Colonic mucosa (tissue), 4 donors: ENCODE measurements around the gene ZMIZ1. TPM values are rescaled to one million over a fixed set of nuclear protein-coding genes. Genes with fewer than 3 reads are reported as not detected.

Source experiments
- DNase-seq: peaks from one replicate; pipeline ENCODE4 v3.0.0-alpha.2; 2020
- H3K27ac ChIP-seq: fragments of 200-600 bp; one replicate; pipeline ENCODE4 v1.8.0; 2021
- H3K27me3 ChIP-seq: fragments of 200-600 bp; one replicate; pipeline ENCODE4 v1.8.0; 2021
- H3K36me3 ChIP-seq: fragments of 200-600 bp; one replicate; pipeline ENCODE4 v1.8.0; 2021
- H3K4me1 ChIP-seq: fragments of 200-600 bp; one replicate; pipeline ENCODE4 v1.8.0; 2021; ENCODE audit warnings: mild to moderate bottlenecking
- H3K4me3 ChIP-seq: fragments of 200-600 bp; one replicate; pipeline ENCODE4 v1.8.0; 2021
- H3K9ac ChIP-seq, 2 donors: one replicate each; pipeline ENCODE4 v1.7.0; 2013; ENCODE audit warnings: control low read depth in 2 of 2, low read depth in 2 of 2, low read length in 2 of 2
- H3K9me3 ChIP-seq: fragments of 200-600 bp; one replicate; pipeline ENCODE4 v1.8.0; 2021
- CTCF ChIP-seq: fragments of 200-600 bp; IDR thresholded peaks from one replicate; pipeline ENCODE4 v1.8.0; 2022; ENCODE audit warnings: antibody characterized with exemption, mild to moderate bottlenecking
- intact Hi-C: fragments of 100-400 bp; cut with DNase I; formaldehyde crosslinking; loops from one replicate; pipeline ENCODE4 v1.14.1; 2022
- total RNA-seq, 2 donors: library from RNA; stranded (reverse); fragmentation: NEBNext Ultra II Directional in 1 of 2; extraction: Animal tissue kit (Norgen Biotek cat#: 25700) in 1 of 2; gene quantifications; one replicate each; pipeline ENCODE4 v1.2.1, GENCODE V29; 2021
- donor health status: healthy.
- donor health status: DM: no; HTN: no; CAD: no.
- donor health status: DM: no; HTN: no; CAD: no.

Gene ZMIZ1
- total RNA-seq, 2 donors from 2014 or later = 51.0 to 54.0 TPM

DNA sequence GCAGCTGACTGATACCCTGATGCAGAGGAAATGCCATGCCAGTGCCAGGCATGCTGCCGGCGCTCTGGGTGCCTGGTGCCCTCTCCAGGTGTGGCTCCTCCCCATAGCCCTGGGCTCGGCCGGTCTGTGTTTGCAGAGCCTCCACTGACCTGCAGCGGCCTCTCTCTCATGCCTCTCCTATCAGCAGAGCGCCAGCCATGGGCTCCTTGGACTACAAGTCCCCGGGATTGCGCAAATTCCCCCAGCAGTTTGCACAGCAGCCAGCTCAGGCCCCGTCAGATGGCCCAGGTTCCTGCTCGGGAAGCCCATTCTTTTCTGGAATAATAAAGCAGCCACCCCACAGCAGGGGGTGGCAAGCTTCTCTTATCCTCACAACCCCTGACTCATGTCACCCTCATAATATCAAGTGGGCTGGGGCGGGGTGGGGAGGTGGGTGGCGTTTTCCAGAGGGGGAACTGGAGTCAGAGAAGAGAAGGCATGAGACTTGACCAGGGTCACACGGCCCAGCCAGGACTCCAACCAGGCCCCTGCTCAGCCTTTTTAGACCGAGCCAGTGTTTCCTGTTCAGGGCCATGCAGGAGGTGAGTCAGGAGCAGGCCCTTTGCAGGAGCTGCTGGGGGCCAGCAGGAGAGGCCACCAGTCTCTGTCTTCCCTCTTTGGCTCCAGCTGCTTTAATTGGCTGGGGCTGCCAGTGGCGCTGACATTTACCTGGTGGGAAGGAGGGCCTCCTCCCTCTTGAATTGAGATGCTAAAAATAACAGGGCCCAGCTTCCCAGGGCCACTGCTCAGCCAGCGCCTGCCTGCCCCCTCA, 58.6 kb downstream of the ZMIZ1 start:
- no peak overlapping the region for H3K27ac ChIP-seq
- H3K4me1 ChIP-seq = peaks cover 6% of the 10 kb centered on the region
- H3K27me3 ChIP-seq = no peaks in the 10 kb centered on the region
- no peaks in the 10 kb centered on the region for H3K36me3 ChIP-seq
- H3K4me3 ChIP-seq = no peak overlapping the region
- DNase-seq = peak; percentile 67
- no peaks in the 10 kb centered on the region for H3K9me3 ChIP-seq
- intact Hi-C loops = no loop called here
- no peak overlapping the region for H3K9ac ChIP-seq
- no peak for TF ChIP-seq CTCF

- Histone ChIP-seq H3K36me3 (no peaks in the 10 kb centered on the region), H3K27me3 (no peaks in the 10 kb centered on the region), H3K27ac (no peak overlapping the region), H3K9me3 (no peaks in the 10 kb centered on the region), H3K4me3 (no peak overlapping the region), H3K9ac (no peak overlapping the region), H3K4me1 (peaks cover 6% of the 10 kb centered on the region)
- intact Hi-C loops = no loop called here
- TF ChIP-seq CTCF = no peak
- no peak for DNase-seq
Measured at GRCh38 chr10:79128241-79128922, 59.6 kb downstream of the ZMIZ1 start.

GRCh38 chr10:79128923-79129305, 60.1 kb downstream of the ZMIZ1 start:
- no peak overlapping the region for H3K9ac ChIP-seq
- DNase-seq = no peak
- no peaks in the 10 kb centered on the region for H3K9me3 ChIP-seq
- H3K4me3 ChIP-seq = no peak overlapping the region
- peaks cover 6% of the 10 kb centered on the region for H3K4me1 ChIP-seq
- no peak overlapping the region for H3K27ac ChIP-seq
- intact Hi-C loops = no loop called here
- TF ChIP-seq CTCF = no peak
- no peaks in the 10 kb centered on the region for H3K36me3 ChIP-seq
- H3K27me3 ChIP-seq = no peaks in the 10 kb centered on the region

DNA sequence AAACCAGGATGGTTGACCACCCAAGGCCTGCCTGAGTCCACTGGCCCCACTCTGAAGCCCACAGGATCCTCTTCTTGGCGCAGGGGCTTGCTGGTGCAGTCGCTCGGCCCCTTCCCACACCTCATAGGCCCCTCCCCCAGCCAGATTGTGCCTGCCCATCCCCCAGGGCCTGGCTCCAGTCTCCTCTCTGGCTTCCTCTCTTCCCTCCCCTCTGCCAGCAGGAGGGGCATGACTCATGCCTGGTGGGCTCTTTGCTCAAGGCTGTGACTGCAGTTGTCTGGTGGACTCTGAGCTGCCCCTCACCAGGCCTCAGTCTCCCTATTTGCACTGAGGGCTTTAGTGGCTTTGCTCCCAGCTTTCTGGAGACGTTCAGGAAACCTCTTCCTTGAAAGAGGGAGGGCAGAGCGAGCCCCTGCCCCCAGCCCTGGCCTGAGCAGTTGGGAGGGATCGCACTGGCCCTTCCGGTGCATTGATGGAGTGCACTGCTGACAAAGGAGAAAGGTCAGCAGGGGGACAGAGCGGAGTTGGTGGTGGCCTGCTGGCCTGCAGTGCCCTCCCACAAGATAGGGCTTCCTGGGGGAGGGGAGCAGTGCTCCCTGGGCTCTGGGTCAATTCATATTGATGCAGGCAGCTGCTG, 60.7 kb downstream of the ZMIZ1 start:
- intact Hi-C loops = no loop called here
- Histone ChIP-seq H3K36me3 (no peaks in the 10 kb centered on the region), H3K4me1 (peaks cover 6% of the 10 kb centered on the region)

More for the DNA sequence above, 60.7 kb downstream of the ZMIZ1 start:
- Histone ChIP-seq H3K27me3 (no peaks in the 10 kb centered on the region), H3K9ac (no peak overlapping the region), H3K4me3 (no peak overlapping the region), H3K9me3 (no peaks in the 10 kb centered on the region), H3K27ac (no peak overlapping the region)
- DNase-seq = no peak
- TF ChIP-seq CTCF = no peak
